HG02759 (cell line): ENCODE measurements around the gene PCNX1.
"Not testable (repeated sequence)": the region's sequence is repeated elsewhere in the genome, so short reads cannot be mapped to it uniquely, and the experiment has no call there.

Source experiments
- ATAC-seq: cut with Tn5 transposase; IDR thresholded peaks from one replicate; pipeline ENCODE4 v1.9.1; 2021; ENCODE audit warnings: mild to moderate bottlenecking, moderate library complexity; ENCODE audit not compliant: unreplicated experiment

PCNX1 gene

DNA sequence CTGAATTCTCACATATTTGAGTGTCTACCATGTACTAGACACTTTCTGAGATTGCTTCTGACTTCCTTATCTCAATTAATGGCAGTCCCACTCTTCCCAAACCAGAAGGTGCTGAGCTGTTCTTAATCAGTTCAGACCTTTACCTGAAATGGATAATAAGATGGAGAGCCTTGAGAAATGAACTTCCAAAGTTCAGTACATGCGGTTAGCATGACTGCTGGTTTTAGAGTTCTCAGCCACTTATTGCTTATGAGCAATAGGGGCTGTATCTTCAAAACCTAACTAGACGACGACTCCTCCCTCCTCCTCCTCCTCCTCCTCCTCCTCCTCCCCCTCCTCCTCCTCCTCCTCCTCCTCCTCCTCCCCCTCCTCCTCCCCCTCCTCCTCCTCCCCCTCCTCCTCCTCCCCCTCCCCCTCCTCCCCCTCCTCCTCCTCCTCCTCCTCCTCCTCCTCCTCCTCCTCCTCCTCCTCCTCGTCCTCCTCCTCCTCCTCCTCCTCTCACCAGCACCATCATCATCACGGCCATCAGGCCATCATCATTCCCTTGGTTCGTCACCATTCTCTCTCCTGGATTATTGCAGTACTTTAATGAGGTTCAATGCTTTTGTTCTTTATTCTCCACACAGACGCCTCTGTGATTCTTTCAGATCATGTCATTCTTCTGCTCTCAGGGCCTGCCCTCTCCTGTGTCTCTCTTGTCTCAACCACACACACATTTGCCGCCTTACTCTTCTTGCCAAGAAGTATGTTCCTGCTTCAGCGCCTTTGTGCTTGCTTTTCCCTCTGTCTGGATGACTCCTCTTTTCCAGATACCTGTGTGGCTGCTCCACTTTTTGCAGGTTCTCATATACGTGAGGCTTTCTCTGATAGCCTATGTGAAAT lies 2.7 kb downstream of the PCNX1 start:
- no peak for ATAC-seq

- ATAC-seq: no peak
Observed at GRCh38 chr14:70915415-70915814, 8.2 kb downstream of the PCNX1 start.

DNA sequence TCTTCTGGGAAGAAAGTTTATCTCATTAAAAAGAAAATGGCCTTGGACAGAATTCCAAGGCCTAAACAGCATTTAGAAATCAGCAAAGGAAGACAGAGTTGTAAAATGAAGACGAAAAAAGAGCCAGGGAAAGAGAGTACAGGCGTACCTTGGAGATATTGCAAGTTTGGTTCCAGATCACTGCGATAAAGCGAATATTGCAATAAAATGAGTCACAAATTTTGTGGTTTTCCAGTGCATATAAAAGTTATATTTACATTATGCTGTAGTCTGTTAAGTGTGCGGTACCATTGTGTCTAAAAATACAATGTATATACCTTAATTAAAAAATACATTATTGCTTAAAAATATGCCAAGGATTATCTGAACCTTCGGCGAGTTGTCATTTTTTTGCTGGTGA lies 9.0 kb downstream of the PCNX1 start:
- ATAC-seq: no peak

DNA sequence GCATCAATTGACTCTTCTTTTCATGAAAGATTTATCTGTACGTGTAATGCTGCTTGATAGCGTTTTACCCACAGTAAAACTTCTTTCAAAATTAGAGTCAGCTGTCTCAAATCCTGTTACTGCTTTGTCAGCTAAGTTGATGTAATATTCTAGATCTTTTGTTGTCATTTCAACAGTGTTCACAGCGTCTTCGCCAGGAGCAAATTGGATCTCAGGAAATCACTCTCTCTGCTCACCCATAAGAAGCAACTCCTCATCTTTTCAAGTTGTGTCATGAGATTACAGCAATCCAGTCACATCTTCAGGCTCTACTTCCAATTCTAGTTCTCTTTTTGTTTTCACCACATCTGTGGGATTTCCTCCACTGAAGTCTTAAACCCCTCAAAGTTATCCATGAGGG lies 9.5 kb downstream of the PCNX1 start:
- no peak for ATAC-seq

DNA sequence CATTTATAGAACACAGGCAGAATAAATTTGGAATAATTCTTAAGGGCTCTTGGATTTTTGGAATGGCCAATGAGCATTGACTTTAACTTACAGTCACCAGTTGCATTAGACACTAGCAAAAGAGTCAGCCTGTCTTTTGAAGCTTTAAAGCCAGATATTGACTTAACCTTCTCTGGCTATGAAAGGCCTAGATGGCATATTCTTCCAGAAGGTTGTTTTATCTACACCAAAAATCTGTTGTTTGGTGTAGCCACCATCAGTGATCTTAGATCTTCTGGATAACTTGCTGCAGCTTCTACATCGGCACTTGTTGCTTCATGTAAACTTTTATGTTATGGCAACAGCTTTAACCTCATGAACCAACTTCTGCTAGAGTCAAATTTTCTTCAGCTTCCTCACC lies 10.4 kb downstream of the PCNX1 start:
- no peak for ATAC-seq

GRCh38 chr14:70919774-70920173 lies 12.5 kb downstream of the PCNX1 start:
- ATAC-seq: no peak

DNA sequence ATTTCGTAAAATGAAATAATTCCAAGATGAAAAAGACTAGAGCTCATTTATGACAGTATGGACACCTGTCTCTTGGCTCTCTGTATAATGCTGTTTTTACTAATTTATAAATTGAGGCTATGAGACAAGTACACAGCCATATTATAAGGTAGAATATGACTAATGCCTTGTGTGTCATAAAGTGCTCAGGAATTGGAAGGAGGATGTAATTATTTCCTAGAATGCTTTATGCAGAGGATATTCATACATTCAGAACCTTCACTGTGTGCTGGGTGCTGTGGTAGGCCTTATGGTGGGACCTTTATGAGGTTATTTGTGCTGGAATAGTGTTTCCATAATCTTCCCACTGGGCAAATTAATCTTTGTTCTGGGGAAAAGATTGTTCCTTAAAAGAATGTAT lies 13.3 kb downstream of the PCNX1 start:
- ATAC-seq: no peak

DNA sequence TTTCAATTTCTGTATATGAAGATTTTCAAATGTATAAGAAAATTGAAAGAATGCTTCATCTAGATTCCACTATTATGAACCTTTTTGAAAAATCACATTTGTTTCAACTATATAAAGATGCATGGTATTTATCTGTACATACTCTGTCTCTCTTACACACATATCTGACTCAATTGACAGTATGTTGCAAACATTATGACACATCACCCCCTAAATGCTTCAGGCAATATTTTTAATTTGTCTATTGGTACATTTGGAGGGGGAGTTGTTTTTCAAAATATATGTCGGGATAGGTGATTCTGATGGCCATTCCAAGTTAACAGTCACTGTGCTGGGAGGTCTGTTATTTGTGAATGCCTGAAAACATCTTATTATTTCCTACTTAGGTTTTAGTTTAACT lies 14.4 kb downstream of the PCNX1 start:
- ATAC-seq: no peak

DNA sequence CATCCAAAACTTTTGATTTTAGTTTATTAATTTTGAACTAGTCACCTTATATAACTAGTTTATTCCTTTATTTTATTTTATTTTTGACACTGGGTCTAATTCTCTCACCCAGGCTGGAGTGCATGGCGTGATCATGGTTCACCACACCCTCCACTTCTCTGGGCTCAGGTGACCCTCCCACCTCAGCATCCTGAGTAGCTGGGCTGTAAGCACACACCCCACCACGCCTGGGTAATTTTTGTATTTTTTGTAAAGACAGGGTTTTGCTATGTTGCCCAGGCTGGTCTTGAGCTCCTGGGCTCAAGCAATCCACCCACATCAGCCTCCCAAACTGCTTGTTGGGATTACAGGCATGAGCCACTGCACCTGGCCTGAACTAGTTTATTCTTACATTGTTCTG lies 17.3 kb downstream of the PCNX1 start:
- ATAC-seq: no peak

GRCh38 chr14:70926235-70926830 lies 19.1 kb downstream of the PCNX1 start:
- no peak for ATAC-seq

GRCh38 chr14:70931008-70931407 lies 23.7 kb downstream of the PCNX1 start:
- no peak for ATAC-seq

DNA sequence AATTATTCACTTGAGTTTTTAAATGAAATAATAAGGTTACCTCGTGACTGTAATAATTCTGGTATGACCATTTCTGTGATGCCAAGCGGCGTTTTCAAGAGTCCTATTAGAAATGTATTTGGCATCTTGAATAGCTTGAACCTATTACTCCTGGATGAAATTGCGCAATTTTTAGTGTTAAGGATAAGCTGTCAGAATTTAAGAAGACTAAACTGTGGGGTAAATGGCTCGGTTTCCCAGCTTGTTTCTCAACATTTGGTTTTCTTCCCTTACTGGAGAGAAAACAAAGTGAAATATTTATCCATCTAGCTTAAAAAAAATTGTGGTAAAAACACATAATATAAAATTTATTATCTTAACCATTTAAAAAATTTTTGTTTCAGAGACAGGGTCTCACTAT lies 26.8 kb downstream of the PCNX1 start:
- no peak for ATAC-seq

DNA sequence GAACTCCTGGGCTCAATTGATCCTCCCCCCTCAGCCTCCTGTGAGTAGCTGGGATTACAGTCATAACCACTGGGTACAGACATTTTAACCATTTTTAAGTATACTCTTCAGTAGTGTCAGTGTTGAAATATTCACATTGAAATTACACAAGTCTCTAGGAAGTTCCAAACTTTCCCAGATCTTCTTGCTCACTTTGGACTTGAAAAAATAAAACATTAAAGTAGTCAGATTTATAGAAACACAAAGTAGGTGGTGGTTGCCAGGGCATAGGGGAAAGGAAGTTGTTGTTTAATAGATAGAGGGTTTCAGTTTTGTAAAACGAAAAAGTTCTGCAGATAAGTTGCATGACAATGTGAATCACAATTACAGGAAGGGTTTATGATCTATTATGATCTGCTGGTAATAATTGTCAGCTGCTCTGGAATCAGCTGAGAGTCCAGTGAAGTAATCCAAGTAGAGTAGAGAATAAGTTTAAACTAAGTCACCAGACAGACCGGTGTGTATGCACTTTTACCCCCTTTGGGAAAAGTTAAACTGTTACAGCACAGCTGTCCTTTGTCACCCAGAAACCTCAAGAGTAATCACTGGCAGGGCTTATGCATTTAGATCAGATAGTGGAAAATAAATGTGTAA lies 27.4 kb downstream of the PCNX1 start:
- peak; percentile 91 for ATAC-seq

DNA sequence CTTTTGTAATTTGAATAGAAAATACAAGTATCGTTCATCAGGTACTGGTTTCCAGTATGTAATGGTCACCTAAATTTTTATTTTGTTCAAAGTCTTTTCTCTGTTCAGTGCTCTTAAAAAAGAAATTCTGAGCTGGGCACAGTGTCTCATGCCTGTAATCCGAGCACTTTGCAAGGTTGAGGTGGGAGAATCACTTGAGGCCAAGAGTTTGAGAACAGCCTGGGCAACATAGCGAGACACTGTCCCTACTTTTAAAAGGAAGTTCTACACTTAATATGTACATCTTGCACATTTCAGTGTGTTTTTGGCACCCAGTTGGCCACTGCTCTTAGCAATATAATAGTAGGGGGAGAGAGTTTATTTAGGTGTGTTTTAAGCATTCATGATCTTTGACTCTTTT lies 27.9 kb downstream of the PCNX1 start:
- no peak for ATAC-seq

- not testable (repeated sequence) for ATAC-seq
Observed at GRCh38 chr14:70939693-70940092, 32.4 kb downstream of the PCNX1 start.

- ATAC-seq: not testable (repeated sequence)
Observed at GRCh38 chr14:70941637-70942341, 34.5 kb downstream of the PCNX1 start.

GRCh38 chr14:70942342-70942706 lies 35.1 kb downstream of the PCNX1 start:
- no peak for ATAC-seq

GRCh38 chr14:70942721-70943120 lies 35.5 kb downstream of the PCNX1 start:
- ATAC-seq: not testable (repeated sequence)

DNA sequence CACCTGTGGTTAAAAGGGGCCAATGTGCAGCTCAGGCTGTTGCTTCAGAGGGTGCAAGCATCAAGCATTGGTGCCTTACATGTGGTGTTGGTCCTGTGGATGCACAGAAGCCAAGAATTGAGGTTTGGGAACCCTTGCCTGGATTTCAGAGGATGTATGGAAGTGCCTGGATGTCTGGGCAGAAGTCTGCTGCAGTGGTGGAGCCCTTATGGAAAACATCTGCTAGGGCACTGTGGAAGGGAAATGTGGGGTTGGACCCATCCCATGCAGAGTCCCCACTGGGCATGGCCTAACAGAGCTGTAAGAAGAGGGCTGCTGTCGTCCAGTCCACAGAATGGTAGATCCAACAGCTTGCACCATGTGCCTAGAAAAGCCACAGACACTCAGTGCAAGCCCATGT lies 36.6 kb downstream of the PCNX1 start:
- ATAC-seq: no peak

- no peak for ATAC-seq
Observed at GRCh38 chr14:70947739-70948138, 40.5 kb downstream of the PCNX1 start.

GRCh38 chr14:70952485-70952884 lies 45.2 kb downstream of the PCNX1 start:
- no peak for ATAC-seq
